OCI-LY3 (cell line): Measurements from ENCODE around the gene CELF2.

Experiments used
- CTCF ChIP-seq: fragments of 200-600, 300-600 bp; sonication (generic); IDR thresholded peaks from 2 replicates; pipeline ENCODE4 v1.5.1; 2014; ENCODE audit warnings: antibody characterized with exemption, low read length, low read depth
- EZH2phosphoT487 ChIP-seq: fragments of 200-600 bp; shearing (Covaris generic); IDR thresholded peaks from 2 replicates; pipeline ENCODE4 v1.6.1; 2018; ENCODE audit warnings: antibody characterized with exemption, mixed run types, low read depth

- no peak for TF ChIP-seq CTCF
- TF ChIP-seq EZH2phosphoT487: no peak
Observed at GRCh38 chr10:11215471-11215870, 197.8 kb downstream of the CELF2 start.
